Mesendoderm (in vitro differentiated cells): Measurements from ENCODE around the gene GABRB3.
A peak's percentile ranks its signal among the peaks of the same experiment; 100 is the strongest.
"Not testable (repeated sequence)": the region's sequence is repeated elsewhere in the genome, so short reads cannot be mapped to it uniquely, and the experiment has no call there.

Source experiments
- DNase-seq: peaks from one replicate; pipeline ENCODE4 v3.0.0; 2013
- H2AK5ac ChIP-seq: 2 replicates; pipeline ENCODE4 v1.6.1; 2013; ENCODE audit warnings: low read length, inconsistent platforms
- H2BK120ac ChIP-seq: 2 replicates; pipeline ENCODE4 v1.6.1; 2013; ENCODE audit warnings: low read depth, mild to moderate bottlenecking, low read length, moderate library complexity, mixed read lengths
- H2BK15ac ChIP-seq: replicated peaks from 2 replicates; pipeline ENCODE4 v1.6.1; 2013; ENCODE audit warnings: low read depth, mild to moderate bottlenecking, moderate library complexity
- H2BK5ac ChIP-seq: 2 replicates; pipeline ENCODE4 v1.6.1; 2013; ENCODE audit warnings: low read length, inconsistent platforms
- H3K18ac ChIP-seq: 2 replicates; pipeline ENCODE4 v1.6.1; 2013; ENCODE audit warnings: mild to moderate bottlenecking, low read length, mixed read lengths
- H3K23ac ChIP-seq: one replicate; pipeline ENCODE4 v1.6.1; 2013; ENCODE audit warnings: low read length
- H3K27ac ChIP-seq: 2 replicates; pipeline ENCODE4 v1.5.1; 2013; ENCODE audit warnings: low read depth, mild to moderate bottlenecking, inconsistent platforms, low read length, moderate library complexity
- H3K27me3 ChIP-seq: 2 replicates; pipeline ENCODE4 v1.6.1; 2013; ENCODE audit warnings: low read length, control low read depth, mild to moderate bottlenecking, inconsistent platforms; ENCODE audit not compliant: insufficient read depth, poor library complexity
- H3K36me3 ChIP-seq: 2 replicates; pipeline ENCODE4 v1.6.1; 2013; ENCODE audit warnings: low read length, inconsistent platforms; ENCODE audit not compliant: control insufficient read depth, insufficient read depth
- H3K4ac ChIP-seq: one replicate; pipeline ENCODE4 v1.6.1; 2013; ENCODE audit warnings: low read depth, mild to moderate bottlenecking, low read length, moderate library complexity
- H3K4me1 ChIP-seq: 2 replicates; pipeline ENCODE4 v1.6.1; 2013; ENCODE audit warnings: low read depth, low read length, inconsistent platforms; ENCODE audit not compliant: control insufficient read depth
- H3K4me2 ChIP-seq: 2 replicates; pipeline ENCODE4 v1.6.1; 2013; ENCODE audit warnings: low read length
- H3K4me3 ChIP-seq: 2 replicates; pipeline ENCODE4 v1.5.1; 2013; ENCODE audit warnings: mild to moderate bottlenecking, low read length
- H3K56ac ChIP-seq: one replicate; pipeline ENCODE4 v1.6.1; 2013; ENCODE audit warnings: low read length
- H3K79me1 ChIP-seq: 2 replicates; pipeline ENCODE4 v1.6.1; 2013; ENCODE audit warnings: low read length, inconsistent platforms
- H3K79me2 ChIP-seq: 2 replicates; pipeline ENCODE4 v1.6.1; 2013; ENCODE audit warnings: mild to moderate bottlenecking, low read length; ENCODE audit not compliant: control insufficient read depth, insufficient read depth
- H3K9ac ChIP-seq: 2 replicates; pipeline ENCODE4 v1.6.1; 2013; ENCODE audit warnings: low read length, inconsistent platforms
- H4K5ac ChIP-seq: one replicate; pipeline ENCODE4 v1.6.1; 2013; ENCODE audit warnings: low read length
- H4K8ac ChIP-seq: one replicate; pipeline ENCODE4 v1.6.1; 2013; ENCODE audit warnings: low read depth, mild to moderate bottlenecking, control low read depth, low read length, moderate library complexity
- WGBS: extraction: QIAGEN DNeasy Blood & Tissue Kit; methylation state at CpG from one replicate; pipeline ENCODE4 v1.1.7; 2013; ENCODE audit warnings: low lambda C conversion rate, missing lambda C conversion rate; ENCODE audit not compliant: insufficient coverage; ENCODE audit errors: extremely low coverage; 5-methylcytosine and 5-hydroxymethylcytosine counted together

The GABRB3 gene

GRCh38 chr15:26720546-26720945 is 52.3 kb downstream of the GABRB3 start:
- Histone ChIP-seq H3K4me2 (no peak overlapping the region), H3K79me1 (peaks cover 25% of the 10 kb centered on the region), H3K36me3 (no peaks in the 10 kb centered on the region), H4K8ac (no peak overlapping the region), H3K79me2 (peaks cover 42% of the 10 kb centered on the region), H3K4ac (peak overlapping the region; percentile 83), H3K27me3 (no peaks in the 10 kb centered on the region), H3K4me1 (peaks cover 35% of the 10 kb centered on the region), H2BK120ac (peak overlapping the region; percentile 68), H3K9ac (peak overlapping the region; percentile 43), H3K23ac (no peak overlapping the region), H2BK5ac (peak overlapping the region; percentile 93), H3K4me3 (no peak overlapping the region), H2BK15ac (no peak overlapping the region), H3K27ac (peak overlapping the region; percentile 91), H2AK5ac (no peak overlapping the region), H3K56ac (peak overlapping the region; percentile 68), H4K5ac (no peak overlapping the region), H3K18ac (peak overlapping the region; percentile 86)
- WGBS, result no CpG with 5 or more reads among the region's 5 CpGs
- DNase-seq, result peak; percentile 97

GRCh38 chr15:26719866-26720265 is 53.0 kb downstream of the GABRB3 start:
- H3K18ac ChIP-seq, result peak overlapping the region; percentile 86
- H3K23ac ChIP-seq, H4K8ac ChIP-seq, H4K5ac ChIP-seq, H2BK5ac ChIP-seq, H3K27me3 ChIP-seq, H2BK120ac ChIP-seq, H2AK5ac ChIP-seq, H3K4me2 ChIP-seq, H3K4me3 ChIP-seq, H2BK15ac ChIP-seq, H3K9ac ChIP-seq, H3K36me3 ChIP-seq: not testable (repeated sequence)
- H3K4me1 ChIP-seq, result peaks cover 40% of the 10 kb centered on the region
- peaks cover 24% of the 10 kb centered on the region for H3K79me1 ChIP-seq
- H3K56ac ChIP-seq, result peak overlapping the region; percentile 68
- peaks cover 43% of the 10 kb centered on the region for H3K79me2 ChIP-seq
- peak overlapping the region; percentile 91 for H3K27ac ChIP-seq
- peak overlapping the region; percentile 83 for H3K4ac ChIP-seq
- peak; percentile 87 for DNase-seq
- no CpG with 5 or more reads among the region's 5 CpGs for WGBS

- Histone ChIP-seq H3K4ac (no peak overlapping the region), H3K27ac (no peak overlapping the region), H2AK5ac (peak overlapping the region; percentile 65), H4K5ac (no peak overlapping the region), H3K27me3 (no peaks in the 10 kb centered on the region), H4K8ac (no peak overlapping the region), H3K4me3 (no peak overlapping the region), H3K79me2 (peaks cover 63% of the 10 kb centered on the region), H3K23ac (no peak overlapping the region), H3K18ac (no peak overlapping the region), H3K56ac (no peak overlapping the region), H3K79me1 (peaks cover 37% of the 10 kb centered on the region), H2BK15ac (no peak overlapping the region), H3K4me1 (peaks cover 49% of the 10 kb centered on the region), H3K4me2 (no peak overlapping the region), H3K9ac (no peak overlapping the region), H2BK5ac (no peak overlapping the region), H2BK120ac (no peak overlapping the region), H3K36me3 (no peaks in the 10 kb centered on the region)
- no peak for DNase-seq
- no CpG with 5 or more reads among the region's 3 CpGs for WGBS
Measured at GRCh38 chr15:26716069-26716468, 56.8 kb downstream of the GABRB3 start.

- no peak for DNase-seq
- Histone ChIP-seq H3K4me1 (peaks cover 36% of the 10 kb centered on the region), H4K8ac (no peak overlapping the region), H4K5ac (no peak overlapping the region), H3K9ac (no peak overlapping the region), H3K4me3 (no peak overlapping the region), H3K79me2 (peaks cover 61% of the 10 kb centered on the region), H3K18ac (peak overlapping the region; percentile 3), H2BK15ac (no peak overlapping the region), H3K36me3 (no peaks in the 10 kb centered on the region), H3K23ac (no peak overlapping the region), H3K56ac (peak overlapping the region; percentile 34), H3K4ac (no peak overlapping the region), H2AK5ac (no peak overlapping the region), H3K27ac (no peak overlapping the region), H3K79me1 (peaks cover 32% of the 10 kb centered on the region), H3K27me3 (no peaks in the 10 kb centered on the region), H2BK120ac (no peak overlapping the region), H3K4me2 (no peak overlapping the region), H2BK5ac (peak overlapping the region; percentile 3)
- no CpG with 5 or more reads among the region's 5 CpGs for WGBS
Measured at GRCh38 chr15:26713498-26713897, 59.4 kb downstream of the GABRB3 start.

- peak overlapping the region; percentile 23 for H3K9ac ChIP-seq
- no peak overlapping the region for H2BK120ac ChIP-seq
- peaks cover 35% of the 10 kb centered on the region for H3K79me1 ChIP-seq
- no peak overlapping the region for H2BK15ac ChIP-seq
- no peaks in the 10 kb centered on the region for H3K36me3 ChIP-seq
- H2BK5ac ChIP-seq, result peak overlapping the region; percentile 67
- H3K4me2 ChIP-seq, result no peak overlapping the region
- no peak overlapping the region for H3K4me3 ChIP-seq
- H3K18ac ChIP-seq, result no peak overlapping the region
- no peak overlapping the region for H4K5ac ChIP-seq
- no peak overlapping the region for H3K27ac ChIP-seq
- WGBS, result no CpG with 5 or more reads among the region's 5 CpGs
- peak overlapping the region; percentile 47 for H2AK5ac ChIP-seq
- DNase-seq, result no peak
- H3K56ac ChIP-seq, result peak overlapping the region; percentile 74
- H3K4me1 ChIP-seq, result peaks cover 35% of the 10 kb centered on the region
- H3K27me3 ChIP-seq, result no peaks in the 10 kb centered on the region
- H3K79me2 ChIP-seq, result peaks cover 63% of the 10 kb centered on the region
- no peak overlapping the region for H4K8ac ChIP-seq
- H3K4ac ChIP-seq, result no peak overlapping the region
- H3K23ac ChIP-seq, result no peak overlapping the region
Measured at GRCh38 chr15:26712335-26712734, 60.5 kb downstream of the GABRB3 start.

GRCh38 chr15:26711445-26711844 is 61.4 kb downstream of the GABRB3 start:
- H3K4me1 ChIP-seq, result peaks cover 40% of the 10 kb centered on the region
- H3K56ac ChIP-seq, result peak overlapping the region; percentile 79
- H3K23ac ChIP-seq, result no peak overlapping the region
- no CpG with 5 or more reads among the region's 10 CpGs for WGBS
- H4K8ac ChIP-seq, result no peak overlapping the region
- no peak overlapping the region for H3K4me2 ChIP-seq
- no peak overlapping the region for H3K4me3 ChIP-seq
- peaks cover 63% of the 10 kb centered on the region for H3K79me2 ChIP-seq
- peak overlapping the region; percentile 81 for H2BK5ac ChIP-seq
- peak; percentile 78 for DNase-seq
- no peaks in the 10 kb centered on the region for H3K27me3 ChIP-seq
- H3K27ac ChIP-seq, result no peak overlapping the region
- H4K5ac ChIP-seq, result no peak overlapping the region
- no peaks in the 10 kb centered on the region for H3K36me3 ChIP-seq
- H2AK5ac ChIP-seq, result no peak overlapping the region
- H3K18ac ChIP-seq, result no peak overlapping the region
- H2BK15ac ChIP-seq, result no peak overlapping the region
- H3K4ac ChIP-seq, result no peak overlapping the region
- H3K79me1 ChIP-seq, result peaks cover 34% of the 10 kb centered on the region
- peak overlapping the region; percentile 53 for H3K9ac ChIP-seq
- H2BK120ac ChIP-seq, result no peak overlapping the region
